NB4 (cell line): ENCODE results near the gene TET2.

ENCODE experiments used
- DNase-seq: peaks from one replicate; pipeline ENCODE4 v3.0.0; 2010; ENCODE audit warnings: low read depth
- H3K4me3 ChIP-seq: one replicate; pipeline ENCODE4 v1.5.1; 2011; ENCODE audit warnings: mild to moderate bottlenecking, low read depth, low read length, moderate library complexity
- MAX ChIP-seq: IDR thresholded peaks from 2 replicates; pipeline ENCODE4 v1.6.1; 2011; ENCODE audit warnings: low read depth, low read length
- MYC ChIP-seq: IDR thresholded peaks from 2 replicates; pipeline ENCODE4 v1.6.1; 2011; ENCODE audit warnings: low read depth, low read length
- POLR2A ChIP-seq: IDR thresholded peaks from 2 replicates; pipeline ENCODE4 v1.6.1; 2011; ENCODE audit warnings: mild to moderate bottlenecking; ENCODE audit not compliant: insufficient read length; ENCODE audit errors: extremely low read depth
- TF ChIP-seq, protein P1 (sequence below): IDR thresholded peaks from one replicate; pipeline ENCODE4 v1.5.1; 2012; ENCODE audit warnings: low read depth, low read length

TET2 gene

DNA sequence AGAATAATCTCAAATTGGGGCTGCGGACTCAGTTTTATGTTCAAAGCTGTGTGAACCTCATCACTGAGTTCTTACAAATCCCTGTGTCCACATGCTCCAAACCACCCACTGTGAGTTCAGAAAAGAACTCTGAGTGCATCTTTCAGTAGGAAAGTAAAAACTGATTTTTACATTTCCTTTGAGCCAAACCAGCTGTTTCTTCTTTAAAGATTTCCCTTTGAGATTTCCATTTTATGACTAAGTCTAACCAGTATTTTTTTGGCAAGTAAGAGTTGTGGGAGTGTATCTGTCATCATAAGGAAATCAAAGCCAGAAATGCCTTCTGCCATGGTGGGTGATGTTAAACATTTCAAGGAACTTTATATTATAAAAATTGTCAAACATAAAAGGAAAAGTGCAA lies 100.0 kb downstream of the TET2 start:
- no peak overlapping the region for H3K4me3 ChIP-seq
- DNase-seq: no peak
- TF ChIP-seq POLR2A (no peak), MAX (no peak), MYC (no peak)
- TF ChIP-seq, protein P1, sequence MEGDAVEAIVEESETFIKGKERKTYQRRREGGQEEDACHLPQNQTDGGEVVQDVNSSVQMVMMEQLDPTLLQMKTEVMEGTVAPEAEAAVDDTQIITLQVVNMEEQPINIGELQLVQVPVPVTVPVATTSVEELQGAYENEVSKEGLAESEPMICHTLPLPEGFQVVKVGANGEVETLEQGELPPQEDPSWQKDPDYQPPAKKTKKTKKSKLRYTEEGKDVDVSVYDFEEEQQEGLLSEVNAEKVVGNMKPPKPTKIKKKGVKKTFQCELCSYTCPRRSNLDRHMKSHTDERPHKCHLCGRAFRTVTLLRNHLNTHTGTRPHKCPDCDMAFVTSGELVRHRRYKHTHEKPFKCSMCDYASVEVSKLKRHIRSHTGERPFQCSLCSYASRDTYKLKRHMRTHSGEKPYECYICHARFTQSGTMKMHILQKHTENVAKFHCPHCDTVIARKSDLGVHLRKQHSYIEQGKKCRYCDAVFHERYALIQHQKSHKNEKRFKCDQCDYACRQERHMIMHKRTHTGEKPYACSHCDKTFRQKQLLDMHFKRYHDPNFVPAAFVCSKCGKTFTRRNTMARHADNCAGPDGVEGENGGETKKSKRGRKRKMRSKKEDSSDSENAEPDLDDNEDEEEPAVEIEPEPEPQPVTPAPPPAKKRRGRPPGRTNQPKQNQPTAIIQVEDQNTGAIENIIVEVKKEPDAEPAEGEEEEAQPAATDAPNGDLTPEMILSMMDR: no peak

DNA sequence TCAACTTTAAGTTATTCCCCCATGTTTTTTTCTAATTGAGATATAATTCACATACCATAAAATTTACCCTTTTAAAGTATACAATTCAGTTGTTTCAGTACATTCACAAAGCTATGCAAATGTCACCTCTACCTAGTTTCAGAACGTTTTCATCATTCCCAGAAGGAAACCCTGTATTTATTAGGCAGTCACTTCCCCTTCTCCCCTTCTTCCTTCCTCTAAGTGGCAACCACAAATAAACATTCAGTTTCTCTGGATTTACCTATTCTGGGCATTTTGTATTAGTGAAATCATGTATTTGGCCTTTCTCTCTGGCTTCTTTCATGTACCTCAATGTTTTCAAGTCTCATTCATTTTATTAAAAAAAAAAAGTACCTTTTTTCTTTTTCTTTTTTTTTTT lies 101.9 kb downstream of the TET2 start:
- no peak for TF ChIP-seq POLR2A
- no peak for TF ChIP-seq MAX
- no peak for TF ChIP-seq MYC
- TF ChIP-seq, protein P1: no peak
- DNase-seq: no peak
- H3K4me3 ChIP-seq: no peak overlapping the region

DNA sequence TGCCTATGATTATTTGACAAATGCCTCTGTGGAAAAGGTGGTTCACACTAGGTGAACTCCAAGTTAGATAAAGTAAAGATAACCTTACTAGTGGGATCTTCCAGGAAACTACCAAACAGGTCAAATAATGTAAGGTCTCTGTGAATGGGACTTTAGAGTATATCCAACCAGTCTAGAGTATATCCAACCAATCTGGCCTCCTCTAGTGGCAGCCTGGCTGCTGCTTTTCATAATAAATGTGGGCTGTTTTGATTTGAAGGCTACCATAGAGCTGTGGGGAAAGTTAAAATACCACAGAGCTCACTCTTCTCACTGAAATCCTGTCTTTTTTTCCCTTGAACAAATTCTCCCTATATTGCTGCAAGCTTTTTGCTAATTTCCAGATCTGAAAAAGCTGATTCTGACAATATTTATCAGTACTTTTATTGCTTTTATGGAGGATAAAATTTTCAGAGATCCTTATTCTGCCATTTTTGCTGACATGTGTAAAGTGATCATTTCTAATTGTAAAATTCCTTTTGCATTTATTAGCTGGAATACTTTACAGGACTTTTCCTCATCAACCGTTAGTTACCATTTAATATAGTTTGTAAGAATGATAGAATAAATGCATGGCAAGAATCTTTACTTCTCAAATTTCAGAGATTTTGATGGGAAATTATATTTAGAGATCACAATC lies 111.3 kb downstream of the TET2 start:
- DNase-seq: no peak

GRCh38 chr4:105265689-105266088 lies 119.0 kb downstream of the TET2 start:
- no peak for TF ChIP-seq MAX
- no peak for TF ChIP-seq MYC
- no peak for TF ChIP-seq POLR2A
- TF ChIP-seq, protein P1: no peak
- no peak for DNase-seq
- no peak overlapping the region for H3K4me3 ChIP-seq

More for the DNA sequence above, 111.3 kb downstream of the TET2 start:
- H3K4me3 ChIP-seq: no peak overlapping the region
- TF ChIP-seq, protein P1: no peak
- TF ChIP-seq MYC (no peak), POLR2A (no peak)

- no peak overlapping the region for H3K4me3 ChIP-seq
- DNase-seq: no peak
- TF ChIP-seq POLR2A (no peak), MYC (no peak), MAX (no peak)
- TF ChIP-seq, protein P1: no peak
These were observed 120.6 kb downstream of the TET2 start for GRCh38 chr4:105267280-105267679.

GRCh38 chr4:105272002-105272401 lies 125.3 kb downstream of the TET2 start:
- no peak for DNase-seq
- TF ChIP-seq, protein P1: no peak
- TF ChIP-seq POLR2A: no peak
- no peak for TF ChIP-seq MAX
- TF ChIP-seq MYC: no peak
- no peak overlapping the region for H3K4me3 ChIP-seq
